LNCaP clone FGC (cell line): ENCODE results near the gene DDIT4L.
A peak's percentile ranks its signal among the peaks of the same experiment; 100 is the strongest.

Experiments
- DNase-seq: peaks from one replicate; pipeline ENCODE4 v3.0.0-alpha.2; 2011; ENCODE audit warnings: low read depth
- H3K4me3 ChIP-seq: 2 replicates; pipeline ENCODE4 v1.5.1; 2011; ENCODE audit warnings: mild to moderate bottlenecking, low read depth, low read length, control low read depth
- CTCF ChIP-seq: IDR thresholded peaks from 2 replicates; pipeline ENCODE4 v1.5.1; 2012; ENCODE audit warnings: mild to moderate bottlenecking; ENCODE audit not compliant: control insufficient read depth, insufficient read depth; ENCODE audit errors: extremely low read depth

Gene DDIT4L

GRCh38 chr4:100189820-100190642, at the start of gene DDIT4L:
DDIT4L (minus strand) TSS chr4:100190468; CDS start chr4:100189983, 485 bp downstream.
- no peak for TF ChIP-seq CTCF
- DNase-seq: no peak
- peak within 1 kb of the TSS; percentile 50 for H3K4me3 ChIP-seq

DNA sequence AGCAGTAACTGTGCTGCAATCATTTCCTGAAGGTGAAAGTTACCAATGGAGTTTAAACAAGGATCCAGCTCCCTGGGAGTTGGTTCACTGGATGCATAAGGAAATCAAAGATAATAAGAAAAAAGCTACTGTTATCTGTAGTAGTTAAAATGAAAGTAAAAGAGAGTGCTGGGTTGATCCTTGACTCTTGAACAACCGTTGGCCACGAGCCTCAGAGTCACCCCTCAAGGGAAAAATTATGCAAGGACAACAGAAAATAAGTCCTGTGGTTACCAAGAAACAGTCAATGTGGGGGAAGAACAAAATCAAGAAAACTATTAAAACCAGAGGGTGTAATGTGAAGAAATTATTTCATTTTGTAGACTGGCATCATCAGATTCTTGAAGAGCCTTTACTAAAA, 49.7 kb upstream of the DDIT4L start:
- DNase-seq: no peak
- H3K4me3 ChIP-seq: no peak overlapping the region
- TF ChIP-seq CTCF: no peak

DNA sequence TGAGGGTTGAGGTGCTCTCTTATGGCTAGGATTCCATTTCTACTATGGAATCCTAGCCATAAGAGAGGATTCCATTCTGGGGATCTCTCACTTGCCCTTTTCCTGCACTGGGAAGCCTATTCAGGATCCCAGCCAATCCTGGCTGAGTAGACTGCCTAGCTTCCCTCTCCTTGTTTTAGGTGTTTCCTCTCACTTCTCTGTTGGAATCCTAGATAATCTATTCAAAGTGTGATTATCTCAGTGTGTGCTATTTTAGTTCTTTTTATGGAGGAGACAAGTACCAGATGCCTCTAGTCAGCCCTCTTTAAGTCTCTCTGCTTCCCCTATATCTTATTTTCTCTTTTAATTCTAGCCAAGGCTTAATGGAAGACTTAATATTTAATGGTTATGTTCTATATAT, 34.5 kb upstream of the DDIT4L start:
- TF ChIP-seq CTCF: no peak
- no peak overlapping the region for H3K4me3 ChIP-seq
- DNase-seq: no peak

DNA sequence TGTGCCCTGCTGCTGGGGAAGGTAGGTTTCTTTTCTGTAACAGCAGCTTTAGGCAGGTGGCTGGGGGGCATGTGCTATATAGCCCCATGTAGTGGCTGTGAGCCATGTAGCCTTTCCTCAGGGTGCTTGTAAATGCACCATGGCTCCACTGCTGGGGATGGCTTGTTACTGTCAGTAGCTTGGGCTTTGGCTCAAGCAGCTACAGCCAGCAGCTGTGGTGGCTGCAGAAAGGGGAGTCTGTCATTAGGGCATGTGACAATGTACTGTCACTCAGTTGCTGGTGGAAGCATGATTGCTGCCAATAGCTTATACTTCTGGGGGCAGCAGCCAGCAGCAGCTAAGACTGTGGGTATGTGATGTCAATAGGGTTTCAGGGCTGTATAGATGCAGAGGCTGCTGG, 33.9 kb upstream of the DDIT4L start:
- DNase-seq: no peak
- H3K4me3 ChIP-seq: no peak overlapping the region
- TF ChIP-seq CTCF: no peak

DNA sequence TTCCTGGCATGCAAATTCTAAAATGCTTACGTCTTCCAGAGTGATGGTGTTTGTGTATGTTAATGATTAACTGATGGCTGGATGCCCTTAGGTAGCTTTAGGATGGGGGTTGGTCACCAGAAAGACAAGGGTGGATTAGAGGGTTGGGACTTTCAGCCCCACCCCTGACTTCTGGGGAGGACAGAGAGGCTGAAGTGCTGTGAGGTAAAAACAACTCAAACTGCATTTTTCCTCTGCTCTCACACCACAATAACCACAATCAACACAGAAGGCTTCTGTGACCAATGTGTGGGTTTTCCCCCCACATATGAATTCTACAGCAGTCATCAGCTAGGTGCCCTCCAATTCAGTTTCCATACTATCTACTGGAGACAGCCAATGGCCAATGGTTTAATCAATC, 18.7 kb upstream of the DDIT4L start:
- no peak for DNase-seq
- no peak overlapping the region for H3K4me3 ChIP-seq
- no peak for TF ChIP-seq CTCF

- no peak for DNase-seq
Measured at GRCh38 chr4:100208459-100208858, 18.2 kb upstream of the DDIT4L start.

More at GRCh38 chr4:100208459-100208858, 18.2 kb upstream of the DDIT4L start:
- H3K4me3 ChIP-seq: no peak overlapping the region
- TF ChIP-seq CTCF: no peak
